Hypothalamus (tissue), 51 donors: Measurements from ENCODE around the gene THSD4.

ENCODE experiments used
- DNase-seq, 51 donors: peaks; one replicate each; lab custom pipeline; 2025; lab: John Stamatoyannopoulos, UW

The THSD4 gene

GRCh38 chr15:71506946-71507345 lies 391.7 kb downstream of the THSD4 start:
- no peak for DNase-seq

GRCh38 chr15:71508081-71508682 lies 392.9 kb downstream of the THSD4 start:
- no peak for DNase-seq

- no peak for DNase-seq
Observed at GRCh38 chr15:71509139-71509538, 393.9 kb downstream of the THSD4 start.

- no peak for DNase-seq
Observed at GRCh38 chr15:71510763-71511162, 395.5 kb downstream of the THSD4 start.

GRCh38 chr15:71511796-71512681 lies 396.8 kb downstream of the THSD4 start:
- no peak for DNase-seq

GRCh38 chr15:71512682-71513006 lies 397.4 kb downstream of the THSD4 start:
- DNase-seq = no peak

- DNase-seq = peak in 1 of 51 donors; percentile 7
Observed at GRCh38 chr15:71515375-71516186, 400.3 kb downstream of the THSD4 start.

GRCh38 chr15:71517751-71518150 lies 402.5 kb downstream of the THSD4 start:
- DNase-seq = no peak

- DNase-seq = no peak
Observed at GRCh38 chr15:71518661-71519060, 403.4 kb downstream of the THSD4 start.

- no peak for DNase-seq
Observed at GRCh38 chr15:71526060-71526820, 411.0 kb downstream of the THSD4 start.

GRCh38 chr15:71529361-71529760 lies 414.1 kb downstream of the THSD4 start:
- no peak for DNase-seq

GRCh38 chr15:71530116-71530515 lies 414.8 kb downstream of the THSD4 start:
- DNase-seq = no peak

GRCh38 chr15:71532994-71533393 lies 417.7 kb downstream of the THSD4 start:
- DNase-seq = no peak

- DNase-seq = no peak
Observed at GRCh38 chr15:71538181-71538580, 422.9 kb downstream of the THSD4 start.

GRCh38 chr15:71541746-71542145 lies 426.5 kb downstream of the THSD4 start:
- DNase-seq = no peak

- no peak for DNase-seq
Observed at GRCh38 chr15:71542836-71543235, 427.6 kb downstream of the THSD4 start.

- DNase-seq = no peak
Observed at GRCh38 chr15:71543413-71543812, 428.1 kb downstream of the THSD4 start.

GRCh38 chr15:71545223-71545760 lies 430.0 kb downstream of the THSD4 start:
- DNase-seq = no peak

GRCh38 chr15:71545923-71546322 lies 430.7 kb downstream of the THSD4 start:
- no peak for DNase-seq

GRCh38 chr15:71547011-71547410 lies 431.7 kb downstream of the THSD4 start:
- DNase-seq = peak in 4 of 51 donors; percentile 6 to 12 (median 10)
